ENCODE data around the gene MLPH. TPM values are rescaled to one million over a fixed set of nuclear protein-coding genes. Genes with fewer than 3 reads are reported as not detected.

Gene MLPH
- total and polyA plus RNA-seq, 9 of the 15 experiments (the other 6 are each of a cell fraction or from before 2014, with no cell fraction given): 0.22 TPM; not detected in 8

- TF ChIP-seq MAFG (tag; conservative IDR thresholded peaks at IDR 0.05) (no peak), PYGO2 (tag; IDR thresholded peaks at IDR 0.05) (no peak), CEBPG (CRISPR knock-in tag; IDR thresholded peaks at IDR 0.05) (no peak), CEBPG (tag; conservative IDR thresholded peaks at IDR 0.05 in 1 of 2, IDR thresholded peaks at IDR 0.05 in 1 of 2) (no peak)
- no peak overlapping the region for H3K4me3 ChIP-seq
- ATAC-seq (no peak), FAIRE-seq (no peak), DNase-seq (ENCODE audit: extremely low read depth in 1 of 4, low spot score in 3 of 4) (no peak)
- no peaks in the 10 kb centered on the region for H3K9me3 ChIP-seq (replicated peaks; ENCODE audit: control insufficient read depth, insufficient read depth, low read depth, low read length)
- peaks cover 0 to 15% of the 10 kb centered on the region in 2 experiments; a peak in 2 of 5 replicates for H3K27me3 ChIP-seq (ENCODE audit: control insufficient read depth in 2 of 2, insufficient read depth in 2 of 2, low read length in 2 of 2)
- H3K4me2 ChIP-seq (ENCODE audit: insufficient read depth, low read length): no peak overlapping the region
- H3K79me2 ChIP-seq (ENCODE audit: control insufficient read depth, insufficient read depth, low read length): no peaks in the 10 kb centered on the region
- ChIA-PET POLR2A (interaction anchor here (0.6 kb wide), 1 partner anchor 1341 kb away, joined by 3 read pairs; no protein-coding TSS in a partner anchor), CTCF (ENCODE audit: low intra/inter-chr PET ratio) (no interaction called here)
- no peaks in the 10 kb centered on the region for H3K36me3 ChIP-seq (ENCODE audit: control insufficient read depth, insufficient read depth, low read length)
- H3K27ac ChIP-seq (ENCODE audit: extremely low read depth, low read depth, low read length): no peak overlapping the region
- H3K9me1 ChIP-seq (ENCODE audit: control insufficient read depth, insufficient read depth, low read length): peaks cover 2% of the 10 kb centered on the region
- WGBS (ENCODE audit: insufficient coverage, low coverage, missing lambda C conversion rate): 0% methylated on average over 1 of the region's 2 CpGs
- H4K20me1 ChIP-seq (replicated peaks; ENCODE audit: control insufficient read depth, insufficient read depth, low read length): no peaks in the 10 kb centered on the region
- BruUV-seq (replicated peaks): no TSS peak
- no peaks in the 10 kb centered on the region for H3K4me1 ChIP-seq (replicated peaks in 1 of 2; ENCODE audit: control insufficient read depth in 2 of 2, insufficient read depth in 2 of 2, low read length in 2 of 2)
- H2AFZ ChIP-seq (ENCODE audit: low read depth, low read length): no peak overlapping the region
- intact Hi-C loops (cut with micrococcal nuclease): no loop called here
- in situ Hi-C loops (cut with MboI): no loop called here
- no peak overlapping the region for H3K9ac ChIP-seq (ENCODE audit: insufficient read depth in 1 of 2, low read depth in 2 of 2, low read length in 2 of 2)
These were observed 43.0 kb upstream of the MLPH start for GRCh38 chr2:237444071-237444470.

- H3K79me2 ChIP-seq (ENCODE audit: control insufficient read depth, insufficient read depth, low read length): no peaks in the 10 kb centered on the region
- in situ Hi-C loops (cut with MboI): no loop called here
- POLR2A ChIA-PET: interaction anchor here (0.7 kb wide), 1 partner anchor 37 kb away, joined by 4 read pairs; no protein-coding TSS in a partner anchor
- intact Hi-C loops (cut with micrococcal nuclease): no loop called here
- DNase-seq (ENCODE audit: extremely low read depth in 1 of 4, low spot score in 3 of 4) (no peak), ATAC-seq (no peak), FAIRE-seq (no peak)
- H3K4me3 ChIP-seq: no peak overlapping the region
- no peak overlapping the region for H2AFZ ChIP-seq (ENCODE audit: low read depth, low read length)
- H4K20me1 ChIP-seq (replicated peaks; ENCODE audit: control insufficient read depth, insufficient read depth, low read length): no peaks in the 10 kb centered on the region
- no peaks in the 10 kb centered on the region for H3K36me3 ChIP-seq (ENCODE audit: control insufficient read depth, insufficient read depth, low read length)
- H3K4me1 ChIP-seq (replicated peaks in 1 of 2; ENCODE audit: control insufficient read depth in 2 of 2, insufficient read depth in 2 of 2, low read length in 2 of 2): no peaks in the 10 kb centered on the region
- WGBS (ENCODE audit: insufficient coverage, low coverage, missing lambda C conversion rate): 24% methylated on average over 21 of the region's 26 CpGs
- no TSS peak for BruUV-seq (replicated peaks)
- H3K9ac ChIP-seq (ENCODE audit: insufficient read depth in 1 of 2, low read depth in 2 of 2, low read length in 2 of 2): no peak overlapping the region
- TF ChIP-seq XRCC4 (IDR thresholded peaks at IDR 0.05; ENCODE audit: extremely low read depth, insufficient read depth, insufficient read length): no peak
- TF ChIP-seq E2F3 (CRISPR knock-in tag; IDR thresholded peaks at IDR 0.05): no peak
- no peak for TF ChIP-seq ZFX (CRISPR knock-in tag; IDR thresholded peaks at IDR 0.05)
- TF ChIP-seq ESRRA (IDR thresholded peaks at IDR 0.05; ENCODE audit: borderline replicate concordance, low read depth): no peak
- TF ChIP-seq PHB2 (IDR thresholded peaks at IDR 0.05; ENCODE audit: low read depth): no peak
- no peak for TF ChIP-seq ZNF431 (CRISPR knock-in tag; IDR thresholded peaks at IDR 0.05)
- no peak for TF ChIP-seq ZNF77 (CRISPR knock-in tag; IDR thresholded peaks at IDR 0.05)
- H3K9me1 ChIP-seq (ENCODE audit: control insufficient read depth, insufficient read depth, low read length): peaks cover 2% of the 10 kb centered on the region
- no peak overlapping the region for H3K4me2 ChIP-seq (ENCODE audit: insufficient read depth, low read length)
- peaks cover 0 to 31% of the 10 kb centered on the region in 2 experiments; a peak in 2 of 5 replicates for H3K27me3 ChIP-seq (ENCODE audit: control insufficient read depth in 2 of 2, insufficient read depth in 2 of 2, low read length in 2 of 2)
- H3K27ac ChIP-seq (ENCODE audit: extremely low read depth, low read depth, low read length): no peak overlapping the region
- no peaks in the 10 kb centered on the region for H3K9me3 ChIP-seq (replicated peaks; ENCODE audit: control insufficient read depth, insufficient read depth, low read depth, low read length)
- CTCF ChIA-PET (ENCODE audit: low intra/inter-chr PET ratio): no interaction called here
These were observed 41.3 kb upstream of the MLPH start for GRCh38 chr2:237445611-237446337.

Data from K562 (cell line).